Skeletal muscle satellite cell (primary cell): ENCODE measurements around the gene CREBRF.
A peak's percentile ranks its signal among the peaks of the same experiment; 100 is the strongest.
"Not testable (repeated sequence)": the region's sequence is repeated elsewhere in the genome, so short reads cannot be mapped to it uniquely, and the experiment has no call there.

Source experiments
- H3K27me3 ChIP-seq: 2 replicates; pipeline ENCODE4 v1.7.0; 2013; ENCODE audit warnings: low read length; ENCODE audit not compliant: control insufficient read depth, insufficient read depth
- H3K36me3 ChIP-seq: 2 replicates; pipeline ENCODE4 v1.7.0; 2013; ENCODE audit warnings: mild to moderate bottlenecking, control low read depth, low read length; ENCODE audit not compliant: insufficient read depth
- H3K4me1 ChIP-seq: 2 replicates; pipeline ENCODE4 v1.7.0; 2013; ENCODE audit warnings: low read length; ENCODE audit not compliant: control insufficient read depth, insufficient read depth
- H3K4me2 ChIP-seq: 2 replicates; pipeline ENCODE4 v1.7.0; 2013; ENCODE audit warnings: mild to moderate bottlenecking, low read length
- H3K4me3 ChIP-seq: 2 replicates; pipeline ENCODE4 v1.7.0; 2013; ENCODE audit warnings: low read length
- H3K9ac ChIP-seq: 2 replicates; pipeline ENCODE4 v1.7.0; 2013; ENCODE audit warnings: mild to moderate bottlenecking, low read depth, low read length, moderate library complexity
- H3K9me3 ChIP-seq: replicated peaks from 2 replicates; pipeline ENCODE4 v1.7.0; 2013; ENCODE audit warnings: mild to moderate bottlenecking, control low read depth, low read length

Gene CREBRF

DNA sequence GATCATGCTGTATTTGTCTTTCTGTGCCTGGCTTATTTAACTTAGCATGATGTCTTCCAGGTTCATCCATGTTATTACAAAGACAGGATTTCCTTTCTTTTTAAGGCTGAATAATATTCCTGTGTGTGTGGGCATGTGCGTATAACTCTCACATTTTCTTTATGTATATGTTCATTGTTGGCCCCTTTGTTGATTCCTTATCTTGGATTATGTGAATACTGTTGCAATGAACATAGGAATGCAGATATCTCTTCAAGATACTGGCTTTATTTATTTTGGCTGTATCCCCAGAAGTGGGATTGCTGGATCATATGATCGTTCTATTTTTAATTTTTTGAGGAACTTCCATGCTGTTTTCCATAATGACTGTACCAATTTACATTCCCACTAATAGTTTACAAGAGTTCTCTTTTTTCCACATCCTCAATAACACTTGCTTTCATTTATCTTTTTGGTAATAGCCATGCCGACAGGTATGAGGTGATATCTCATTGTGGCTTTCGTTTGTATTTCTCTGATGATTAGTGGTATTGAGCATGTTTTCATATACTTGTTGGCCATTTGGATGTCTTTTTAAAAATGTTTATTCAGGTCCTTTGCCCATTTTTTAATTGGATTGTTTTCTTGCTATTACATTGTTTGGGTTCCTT, 38.0 kb downstream of the CREBRF start:
- H3K9ac ChIP-seq: no peak overlapping the region
- peaks cover 11% of the 10 kb centered on the region for H3K4me1 ChIP-seq
- no peak overlapping the region for H3K4me3 ChIP-seq
- H3K27me3 ChIP-seq: no peaks in the 10 kb centered on the region
- no peaks in the 10 kb centered on the region for H3K9me3 ChIP-seq
- peaks cover 11% of the 10 kb centered on the region for H3K36me3 ChIP-seq
- peak overlapping the region; percentile 52 for H3K4me2 ChIP-seq

DNA sequence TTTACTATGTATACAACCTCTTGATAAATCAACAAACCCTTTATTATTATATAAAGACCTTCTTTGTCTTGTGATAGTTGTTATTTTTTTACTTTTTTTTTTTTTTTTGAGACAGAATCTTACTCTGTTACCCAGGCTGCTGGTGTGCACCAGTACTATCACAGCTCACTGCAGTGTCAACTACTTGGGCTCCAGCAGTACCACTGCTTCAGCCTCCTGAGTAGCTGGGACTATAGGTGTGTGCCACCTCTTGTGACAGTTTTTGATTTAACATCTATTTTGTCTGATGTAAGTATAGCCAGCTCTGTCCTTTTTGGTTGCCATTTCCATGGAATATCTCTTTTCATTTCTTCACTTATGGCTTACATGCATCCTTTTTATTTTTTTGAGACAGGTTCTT, 42.6 kb downstream of the CREBRF start:
- Histone ChIP-seq H3K27me3 (no peaks in the 10 kb centered on the region), H3K36me3 (no peaks in the 10 kb centered on the region), H3K9ac (no peak overlapping the region), H3K4me2 (no peak overlapping the region), H3K4me1 (peaks cover 9% of the 10 kb centered on the region), H3K4me3 (no peak overlapping the region), H3K9me3 (no peaks in the 10 kb centered on the region)

DNA sequence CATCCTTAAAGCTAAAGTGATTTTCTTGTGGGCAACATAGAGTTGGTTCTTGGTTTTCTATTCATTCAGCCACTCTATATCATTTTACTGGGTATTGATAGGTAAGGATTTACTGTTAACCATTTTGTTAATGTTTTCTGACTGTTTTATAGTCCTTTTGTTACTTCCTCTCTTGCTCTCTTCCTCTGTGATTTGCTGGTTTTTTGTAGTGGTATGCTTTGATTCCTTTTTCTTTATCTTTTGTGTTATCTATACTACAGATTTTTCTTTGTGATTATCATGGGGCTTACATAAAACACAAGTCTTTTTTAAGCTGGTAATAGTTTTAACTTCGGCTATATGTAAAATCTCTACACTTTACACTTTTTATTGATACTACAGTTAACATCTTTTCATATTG, 43.3 kb downstream of the CREBRF start:
- H3K4me3 ChIP-seq: no peak overlapping the region
- no peaks in the 10 kb centered on the region for H3K9me3 ChIP-seq
- no peak overlapping the region for H3K9ac ChIP-seq

DNA sequence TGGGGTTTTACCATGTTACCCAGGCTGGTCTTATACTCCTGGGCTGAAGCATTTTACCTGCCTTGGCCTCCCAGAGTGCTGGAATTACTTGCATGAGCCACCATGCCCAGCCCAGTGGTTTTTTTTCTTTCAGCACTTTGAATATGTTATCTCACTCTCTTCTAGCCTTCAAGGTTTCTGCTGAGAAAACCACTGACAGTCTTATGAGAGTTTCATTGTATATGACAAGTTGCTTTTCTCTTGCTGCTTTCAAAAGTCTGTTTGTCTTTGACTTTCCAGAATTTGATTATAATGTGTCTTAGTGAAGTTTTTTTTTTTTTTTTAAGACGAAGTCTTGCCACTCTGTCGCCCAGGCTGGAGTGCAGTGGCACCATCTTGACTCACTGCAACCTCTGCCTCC, 45.1 kb downstream of the CREBRF start:
- Histone ChIP-seq H3K27me3 (no peaks in the 10 kb centered on the region), H3K9me3 (no peaks in the 10 kb centered on the region), H3K9ac (no peak overlapping the region), H3K36me3 (no peaks in the 10 kb centered on the region), H3K4me2 (no peak overlapping the region), H3K4me3 (no peak overlapping the region), H3K4me1 (no peaks in the 10 kb centered on the region)

More for the DNA sequence above, 43.3 kb downstream of the CREBRF start:
- H3K4me1 ChIP-seq: peaks cover 3% of the 10 kb centered on the region
- H3K27me3 ChIP-seq: no peaks in the 10 kb centered on the region
- no peak overlapping the region for H3K4me2 ChIP-seq
- H3K36me3 ChIP-seq: no peaks in the 10 kb centered on the region

DNA sequence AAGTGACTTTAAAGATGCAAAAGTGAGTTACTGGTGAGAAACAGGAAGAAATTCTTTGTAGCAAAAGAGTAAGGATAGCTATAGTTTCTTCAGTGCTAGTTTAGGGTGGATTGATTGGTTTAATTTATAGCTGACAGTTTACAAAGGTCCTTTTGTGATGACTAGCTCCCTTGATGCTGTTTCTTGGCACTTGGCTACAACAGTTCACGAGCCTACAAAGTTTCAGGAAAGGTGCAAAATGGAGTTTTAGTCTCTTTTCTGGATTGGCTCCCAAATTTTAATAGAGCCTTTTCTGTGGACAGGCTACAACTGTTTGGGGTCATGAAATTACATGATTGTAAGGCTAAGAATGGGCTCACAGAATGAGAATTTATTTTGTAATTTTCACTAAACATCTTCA, 47.3 kb downstream of the CREBRF start:
- Histone ChIP-seq H3K9ac (no peak overlapping the region), H3K4me2 (no peak overlapping the region), H3K4me3 (no peak overlapping the region), H3K4me1 (no peaks in the 10 kb centered on the region), H3K36me3 (no peaks in the 10 kb centered on the region), H3K9me3 (no peaks in the 10 kb centered on the region), H3K27me3 (no peaks in the 10 kb centered on the region)

DNA sequence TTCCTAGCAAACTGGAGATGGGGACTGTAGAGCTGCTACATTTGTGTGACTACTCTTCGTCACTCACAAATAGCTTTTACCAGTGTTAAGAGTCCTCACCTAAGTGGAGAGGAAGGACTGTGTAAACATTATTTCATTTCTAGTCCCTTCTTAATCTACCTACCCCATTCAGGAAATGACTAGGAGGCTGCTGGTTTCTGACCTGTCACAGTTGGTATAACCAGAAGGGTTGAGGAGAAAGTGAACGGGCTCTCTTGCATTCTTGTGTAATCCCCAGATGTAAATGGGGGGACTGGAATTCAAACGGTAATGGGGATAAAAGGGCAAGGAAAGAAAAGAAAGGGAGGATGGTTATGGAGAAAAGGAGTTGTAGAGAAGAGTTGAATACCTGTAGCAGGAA, 52.8 kb downstream of the CREBRF start:
- Histone ChIP-seq H3K4me1 (no peaks in the 10 kb centered on the region), H3K4me2 (no peak overlapping the region), H3K4me3 (no peak overlapping the region), H3K27me3 (no peaks in the 10 kb centered on the region), H3K9me3 (no peaks in the 10 kb centered on the region), H3K36me3 (no peaks in the 10 kb centered on the region), H3K9ac (no peak overlapping the region)

DNA sequence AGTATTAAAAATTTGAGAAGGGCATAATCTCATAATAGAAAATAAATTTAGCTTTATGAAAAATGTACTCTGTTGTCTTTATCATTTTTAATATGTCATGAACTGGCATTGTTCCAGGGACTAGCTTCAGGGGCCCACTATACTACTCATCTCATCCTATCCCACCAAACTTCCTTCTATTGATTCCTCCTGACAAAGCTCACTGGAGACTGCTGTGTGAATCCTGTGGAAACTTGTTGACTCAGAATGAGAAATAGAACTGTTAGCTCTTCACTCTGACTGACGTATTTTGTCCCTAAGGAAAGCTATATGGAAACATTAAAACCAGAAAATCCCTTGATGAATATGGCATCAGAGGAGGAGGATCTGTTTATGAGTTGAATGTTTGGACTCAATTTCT, 58.4 kb downstream of the CREBRF start:
- Histone ChIP-seq H3K9me3 (peaks cover 1% of the 10 kb centered on the region), H3K27me3 (no peaks in the 10 kb centered on the region), H3K4me3 (no peak overlapping the region), H3K9ac (no peak overlapping the region), H3K36me3 (no peaks in the 10 kb centered on the region), H3K4me2 (no peak overlapping the region), H3K4me1 (no peaks in the 10 kb centered on the region)

DNA sequence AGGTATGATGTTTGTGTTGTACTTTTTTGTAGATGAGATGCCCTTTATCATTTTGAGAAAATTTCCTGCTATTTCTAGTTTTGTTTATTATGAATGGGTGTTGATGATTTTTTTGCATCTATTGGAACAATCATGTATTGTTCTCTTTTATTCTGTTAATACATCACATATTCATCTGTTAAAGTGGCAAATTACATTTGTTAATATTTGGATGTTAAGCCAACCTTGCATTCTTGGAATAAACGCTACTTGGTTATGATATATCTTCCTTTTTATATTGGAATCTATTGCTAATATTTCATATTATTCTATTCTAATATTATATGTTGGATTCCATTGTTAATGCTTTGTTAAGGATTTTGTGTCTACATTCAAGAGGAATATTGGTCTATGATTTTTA, 63.6 kb downstream of the CREBRF start:
- Histone ChIP-seq H3K36me3 (no peaks in the 10 kb centered on the region), H3K27me3 (no peaks in the 10 kb centered on the region), H3K4me1 (no peaks in the 10 kb centered on the region)

DNA sequence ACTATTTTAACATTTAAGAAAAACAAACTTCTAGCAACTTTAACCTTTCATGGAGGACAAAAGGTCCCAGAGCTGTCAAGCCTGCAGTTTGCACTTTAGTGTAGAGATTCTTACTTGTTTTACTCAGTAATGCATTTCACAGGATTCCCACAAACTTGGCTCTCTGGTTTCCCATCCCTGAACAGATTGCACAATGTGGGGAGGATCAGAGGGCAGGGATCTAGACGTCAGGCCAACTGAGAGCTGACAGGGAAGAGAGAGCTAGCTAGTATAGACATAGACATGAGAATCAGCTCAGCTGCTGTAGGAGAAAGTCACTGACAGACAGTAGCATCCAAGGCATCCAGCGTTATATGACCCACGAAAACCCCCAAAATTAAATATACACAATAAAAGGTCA, 67.3 kb downstream of the CREBRF start:
- H3K4me3 ChIP-seq: no peak overlapping the region
- H3K4me2 ChIP-seq: no peak overlapping the region
- H3K4me1 ChIP-seq: no peaks in the 10 kb centered on the region
- no peaks in the 10 kb centered on the region for H3K36me3 ChIP-seq
- H3K27me3 ChIP-seq: no peaks in the 10 kb centered on the region
- no peak overlapping the region for H3K9ac ChIP-seq
- H3K9me3 ChIP-seq: peaks cover 4% of the 10 kb centered on the region

More for the DNA sequence above, 63.6 kb downstream of the CREBRF start:
- H3K4me3 ChIP-seq: no peak overlapping the region
- peaks cover 4% of the 10 kb centered on the region for H3K9me3 ChIP-seq
- no peak overlapping the region for H3K4me2 ChIP-seq
- H3K9ac ChIP-seq: no peak overlapping the region

DNA sequence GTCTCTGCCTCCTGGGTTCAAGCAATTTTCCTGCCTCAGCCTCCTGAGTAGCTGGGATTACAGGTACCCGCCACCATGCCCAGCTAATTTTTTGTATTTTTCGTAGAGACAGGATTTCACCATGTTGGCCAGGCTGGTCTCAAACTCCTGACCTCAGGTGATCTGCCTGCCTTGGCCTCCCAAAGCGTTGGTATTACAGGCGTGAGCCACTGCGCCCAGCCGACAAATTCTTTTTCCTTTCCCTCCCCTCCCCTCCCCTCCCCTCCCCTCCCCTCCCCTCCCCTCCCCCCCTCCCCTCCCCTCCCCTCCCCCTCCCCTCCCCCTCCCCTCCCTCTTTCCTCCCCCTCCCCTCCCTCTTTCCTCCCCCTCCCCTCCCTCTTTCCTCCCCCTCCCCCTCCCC, 76.0 kb downstream of the CREBRF start:
- H3K9me3 ChIP-seq, H3K9ac ChIP-seq, H3K4me3 ChIP-seq, H3K27me3 ChIP-seq, H3K4me1 ChIP-seq, H3K36me3 ChIP-seq, H3K4me2 ChIP-seq: not testable (repeated sequence)

DNA sequence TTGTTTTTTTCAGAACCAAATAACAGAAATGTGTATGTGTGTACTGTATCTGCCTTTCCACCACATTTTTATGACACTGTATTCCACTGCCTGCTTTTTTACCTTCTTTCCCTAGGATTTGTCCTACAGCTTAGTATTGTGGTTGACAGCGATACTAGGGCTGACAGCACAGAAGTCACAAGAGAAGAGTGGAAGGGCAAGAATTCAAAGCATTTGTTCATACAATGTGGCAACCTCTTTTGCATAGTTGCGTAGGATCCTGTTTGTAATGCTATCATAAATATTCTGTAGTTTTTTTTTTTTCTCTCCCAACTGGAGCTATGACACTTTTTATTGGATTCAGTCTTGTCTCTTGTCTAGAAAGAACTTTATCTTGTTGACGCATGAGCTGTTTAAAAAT, 82.6 kb downstream of the CREBRF start:
- no peaks in the 10 kb centered on the region for H3K36me3 ChIP-seq
- no peak overlapping the region for H3K4me2 ChIP-seq
- H3K9ac ChIP-seq: no peak overlapping the region
- H3K27me3 ChIP-seq: no peaks in the 10 kb centered on the region
- no peaks in the 10 kb centered on the region for H3K4me1 ChIP-seq
- no peaks in the 10 kb centered on the region for H3K9me3 ChIP-seq
- H3K4me3 ChIP-seq: no peak overlapping the region

DNA sequence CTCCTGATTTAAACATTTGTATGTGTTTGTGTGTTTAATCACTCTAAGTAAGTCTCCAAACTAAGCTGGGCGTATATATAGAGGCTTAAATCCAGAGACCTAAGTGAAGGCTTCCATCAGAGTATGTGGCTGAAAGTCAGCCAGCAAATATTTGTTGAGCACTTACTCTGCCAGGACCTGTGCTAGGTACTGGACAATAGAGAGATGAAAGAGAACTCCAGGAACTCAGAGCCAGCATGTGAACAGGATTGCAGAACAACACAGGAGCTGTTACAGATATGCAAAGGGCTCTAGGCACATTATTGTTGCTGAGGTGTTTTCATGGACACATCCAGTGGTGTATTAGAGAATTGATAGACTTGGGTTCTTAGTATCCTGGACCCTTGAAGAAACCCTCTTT, 83.5 kb downstream of the CREBRF start:
- no peak overlapping the region for H3K4me2 ChIP-seq
- H3K9ac ChIP-seq: no peak overlapping the region
- H3K9me3 ChIP-seq: no peaks in the 10 kb centered on the region
- H3K4me1 ChIP-seq: no peaks in the 10 kb centered on the region
- H3K36me3 ChIP-seq: no peaks in the 10 kb centered on the region
- H3K4me3 ChIP-seq: no peak overlapping the region
- no peaks in the 10 kb centered on the region for H3K27me3 ChIP-seq
